Esophagus muscularis mucosa (tissue), 4 donors: ENCODE data around the gene GCK. TPM values are rescaled to one million over a fixed set of nuclear protein-coding genes. Genes with fewer than 3 reads are reported as not detected.

ENCODE experiments used
- DNase-seq: peaks from one replicate; pipeline ENCODE4 v3.0.0-alpha.2; 2017; ENCODE audit errors: extremely low spot score
- H3K27ac ChIP-seq, 4 donors: fragments of 200-600 bp; sonication (generic); replicated peaks in 1 of 4; 1 replicate in 3 of 4; 2 replicates in 1 of 4; pipeline ENCODE4 v1.5.1; 2016 to 2019; ENCODE audit warnings: mild to moderate bottlenecking in 1 of 4
- H3K27me3 ChIP-seq, 4 donors: fragments of 200-600 bp; sonication (generic); one replicate each; pipeline versions ENCODE4 v1.5.1 to v1.6.0; 2016 to 2019
- H3K36me3 ChIP-seq, 4 donors: fragments of 200-600 bp; sonication (generic); one replicate each; pipeline ENCODE4 v1.5.1; 2016 to 2019
- H3K4me1 ChIP-seq, 4 donors: fragments of 200-600 bp; sonication (generic); one replicate each; pipeline ENCODE4 v1.5.1; 2016 to 2019
- H3K4me3 ChIP-seq, 4 donors: fragments of 200-600 bp; sonication (generic); 1 replicate in 2 of 4; 2 replicates in 2 of 4; pipeline ENCODE4 v1.5.1; 2016 to 2019; ENCODE audit warnings: mild to moderate bottlenecking in 4 of 4, moderate library complexity in 1 of 4
- H3K9me3 ChIP-seq, 4 donors: fragments of 200-600 bp; sonication (generic); 1 replicate in 3 of 4; 2 replicates in 1 of 4; pipeline ENCODE4 v1.5.1; 2016 to 2019
- EP300 ChIP-seq: sonication (generic); formaldehyde crosslinking; IDR thresholded peaks from one replicate; pipeline ENCODE4 v1.6.1; 2017; ENCODE audit warnings: antibody characterized with exemption
- POLR2A ChIP-seq: fragments of 450-650 bp; IDR thresholded peaks from one replicate; pipeline ENCODE4 v1.6.1; 2017; ENCODE audit warnings: antibody characterized with exemption, moderate library complexity, mild to moderate bottlenecking, low read depth
- POLR2AphosphoS5 ChIP-seq, 2 donors: sonication (generic); formaldehyde crosslinking; IDR thresholded peaks; one replicate each; pipeline ENCODE4 v1.6.1; 2017; ENCODE audit warnings: antibody characterized with exemption in 2 of 2
- WGBS: methylation state at CpG from one replicate; pipeline ENCODE4 v1.1.5; 2018; 5-methylcytosine and 5-hydroxymethylcytosine counted together
- intact Hi-C: fragments of 100-400 bp; cut with DNase I; formaldehyde crosslinking; loops from one replicate; pipeline ENCODE4 v1.15.1; 2023
- total RNA-seq, 4 donors: library from RNA; depleted of rRNA; stranded (reverse); fragments of >200 nt; gene quantifications; one replicate each; pipeline versions ENCODE4 v1.1.0 to v1.2.1, GENCODE V29; 2016
- TF ChIP-seq, protein P1 (sequence below), 3 experiments: fragments of 200-600 bp in 2 of 3; fragments of 450-650 bp in 1 of 3; sonication (generic) in 2 of 3; IDR thresholded peaks; one replicate each; pipeline ENCODE4 v1.5.1; 2017 to 2019; ENCODE audit warnings: antibody characterized with exemption in 3 of 3, mild to moderate bottlenecking in 2 of 3, moderate library complexity in 1 of 3

GCK gene
- total RNA-seq, 4 donors from 2014 or later = 0.75 to 2.8 (median 1.2) TPM

DNA sequence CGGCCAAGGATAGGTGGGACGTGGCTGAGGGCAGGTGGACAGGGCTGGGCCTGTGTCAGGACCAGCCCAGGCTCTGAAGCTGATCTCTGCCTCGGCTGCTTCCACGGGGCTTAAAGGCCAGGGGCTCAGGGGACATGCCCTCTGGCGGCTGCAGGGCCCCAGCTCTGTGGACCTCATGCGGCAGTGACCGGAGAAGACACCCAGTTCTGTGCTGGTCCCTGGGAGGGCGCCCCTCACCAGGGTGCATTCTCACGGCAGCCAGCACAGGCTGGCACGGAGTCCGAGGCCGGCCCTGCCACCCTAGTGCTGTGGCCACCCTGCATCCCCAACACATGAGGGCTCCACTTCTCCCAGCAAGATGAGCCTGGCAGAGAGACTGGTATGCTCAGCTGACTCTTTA lies 41.8 kb upstream of the GCK start:
- TF ChIP-seq, protein P1, sequence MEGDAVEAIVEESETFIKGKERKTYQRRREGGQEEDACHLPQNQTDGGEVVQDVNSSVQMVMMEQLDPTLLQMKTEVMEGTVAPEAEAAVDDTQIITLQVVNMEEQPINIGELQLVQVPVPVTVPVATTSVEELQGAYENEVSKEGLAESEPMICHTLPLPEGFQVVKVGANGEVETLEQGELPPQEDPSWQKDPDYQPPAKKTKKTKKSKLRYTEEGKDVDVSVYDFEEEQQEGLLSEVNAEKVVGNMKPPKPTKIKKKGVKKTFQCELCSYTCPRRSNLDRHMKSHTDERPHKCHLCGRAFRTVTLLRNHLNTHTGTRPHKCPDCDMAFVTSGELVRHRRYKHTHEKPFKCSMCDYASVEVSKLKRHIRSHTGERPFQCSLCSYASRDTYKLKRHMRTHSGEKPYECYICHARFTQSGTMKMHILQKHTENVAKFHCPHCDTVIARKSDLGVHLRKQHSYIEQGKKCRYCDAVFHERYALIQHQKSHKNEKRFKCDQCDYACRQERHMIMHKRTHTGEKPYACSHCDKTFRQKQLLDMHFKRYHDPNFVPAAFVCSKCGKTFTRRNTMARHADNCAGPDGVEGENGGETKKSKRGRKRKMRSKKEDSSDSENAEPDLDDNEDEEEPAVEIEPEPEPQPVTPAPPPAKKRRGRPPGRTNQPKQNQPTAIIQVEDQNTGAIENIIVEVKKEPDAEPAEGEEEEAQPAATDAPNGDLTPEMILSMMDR (IDR thresholded peaks at IDR 0.05) = no peak
- TF ChIP-seq POLR2AphosphoS5 (IDR thresholded peaks at IDR 0.05) (no peak), POLR2A (no peak), EP300 (no peak)
- peaks cover 0 to 6% (median 2%) of the 10 kb centered on the region in 4 donors for H3K27me3 ChIP-seq
- no peak overlapping the region for H3K27ac ChIP-seq
- no peaks in the 10 kb centered on the region for H3K36me3 ChIP-seq
- no peak overlapping the region for H3K4me3 ChIP-seq
- H3K4me1 ChIP-seq = no peaks in the 10 kb centered on the region
- intact Hi-C loops = no loop called here
- no peaks in the 10 kb centered on the region for H3K9me3 ChIP-seq
- WGBS = 87% methylated on average over 12 of the region's 12 CpGs
- no peak for DNase-seq

DNA sequence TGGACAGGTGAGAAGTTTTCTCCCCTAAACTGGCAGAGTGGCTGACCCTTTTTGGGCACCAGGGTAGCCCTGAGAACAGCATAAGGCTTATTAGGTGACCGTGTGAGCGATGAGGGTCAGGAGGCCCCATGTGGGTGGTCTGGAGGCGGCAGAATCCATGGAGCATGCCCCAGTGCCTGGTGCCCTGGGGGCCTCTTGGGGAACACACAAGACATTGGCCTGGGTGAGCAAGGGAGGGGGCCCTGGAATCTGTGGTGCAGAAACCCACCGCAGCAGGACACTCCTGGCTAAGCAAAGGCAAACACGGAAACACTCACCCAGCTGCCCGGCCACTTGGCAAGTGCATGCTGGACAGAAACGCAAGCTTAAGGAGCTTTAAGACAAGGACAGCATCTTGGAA lies 41.0 kb upstream of the GCK start:
- Histone ChIP-seq H3K9me3 (no peaks in the 10 kb centered on the region), H3K4me1 (no peaks in the 10 kb centered on the region), H3K36me3 (no peaks in the 10 kb centered on the region), H3K27ac (no peak overlapping the region), H3K27me3 (peaks cover 0 to 15% (median 6%) of the 10 kb centered on the region in 4 donors), H3K4me3 (no peak overlapping the region)
- no peak for DNase-seq
- 100% methylated on average over 3 of the region's 7 CpGs for WGBS
- intact Hi-C loops = no loop called here
- no peak for TF ChIP-seq EP300

DNA sequence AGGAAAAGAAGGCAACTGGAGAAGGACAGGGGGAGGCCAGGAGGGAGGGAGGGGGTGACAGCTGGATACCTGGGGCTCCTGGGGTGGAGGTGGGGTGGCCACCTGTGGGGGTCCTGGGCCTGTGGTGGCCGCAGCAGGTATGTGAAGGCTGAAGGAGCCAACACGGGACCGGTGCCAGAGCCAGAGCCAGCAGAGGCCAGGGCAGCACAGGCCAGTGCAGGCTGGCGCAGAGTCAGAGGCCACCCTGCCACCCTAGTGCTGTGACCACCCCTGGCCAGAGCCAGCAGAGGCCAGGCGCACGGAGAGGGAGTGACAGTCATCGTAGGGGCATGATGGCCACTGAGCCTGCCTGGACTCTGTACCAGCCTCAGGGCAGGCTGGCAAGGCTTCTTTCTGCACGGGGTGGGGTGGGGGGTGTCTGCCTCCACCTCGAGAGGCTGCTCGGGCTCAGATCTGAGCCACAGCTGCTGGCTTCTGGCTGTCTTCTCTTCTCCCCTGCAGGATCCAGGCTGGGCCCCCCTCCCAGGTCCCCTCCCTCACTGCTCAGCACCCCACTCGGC lies 40.4 kb upstream of the GCK start:
- H3K36me3 ChIP-seq = no peaks in the 10 kb centered on the region
- intact Hi-C loops = no loop called here
- WGBS = 72% methylated on average over 7 of the region's 11 CpGs
- H3K27ac ChIP-seq = no peak overlapping the region
- DNase-seq = no peak
- no peaks in the 10 kb centered on the region for H3K9me3 ChIP-seq
- peaks cover 0 to 21% (median 7%) of the 10 kb centered on the region in 4 donors for H3K27me3 ChIP-seq
- H3K4me3 ChIP-seq = no peak overlapping the region
- H3K4me1 ChIP-seq = no peaks in the 10 kb centered on the region
- TF ChIP-seq, protein P1 (IDR thresholded peaks at IDR 0.05) = no peak
- TF ChIP-seq POLR2AphosphoS5 (IDR thresholded peaks at IDR 0.05) = no peak
- TF ChIP-seq EP300 = no peak
- no peak for TF ChIP-seq POLR2A

DNA sequence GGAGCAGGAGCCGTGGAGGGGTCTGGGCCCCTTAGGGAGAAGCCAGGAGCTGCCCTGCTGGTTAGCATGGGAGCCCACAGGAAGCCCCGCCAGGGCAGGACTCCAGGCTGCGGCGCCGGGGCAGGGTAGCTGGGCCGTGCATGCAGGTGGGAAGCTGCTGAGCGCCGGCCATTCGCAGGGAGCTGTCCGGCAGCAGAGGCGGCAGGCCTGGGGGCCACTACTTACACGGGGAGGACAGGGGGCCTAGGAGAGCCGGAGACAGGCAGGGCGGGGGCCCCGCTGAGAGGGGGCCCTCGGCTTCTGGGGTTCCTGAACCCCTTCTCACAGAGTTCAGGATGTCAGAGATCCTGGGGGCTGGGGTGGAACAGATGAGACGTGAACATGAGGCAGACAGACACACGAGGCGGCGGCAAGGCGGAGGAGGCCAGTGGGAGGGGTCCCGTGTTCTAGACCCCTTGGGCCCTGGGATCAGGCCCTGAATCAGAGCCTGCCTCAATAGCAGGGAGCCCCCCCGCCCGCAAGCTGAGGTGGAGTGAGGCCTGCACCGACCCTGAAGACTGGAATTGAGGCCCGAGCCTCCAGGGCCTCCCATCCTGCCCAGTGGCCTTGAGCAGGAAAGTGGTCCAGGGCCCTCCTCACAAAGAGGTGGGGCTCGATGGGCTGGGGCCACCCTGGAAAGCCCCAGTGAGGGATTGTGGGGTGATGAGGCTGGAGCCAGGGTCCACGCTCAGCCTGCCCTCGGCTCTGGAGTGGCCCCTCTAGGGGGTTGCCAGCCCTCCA lies 39.5 kb upstream of the GCK start:
- Histone ChIP-seq H3K4me3 (no peak overlapping the region), H3K36me3 (no peaks in the 10 kb centered on the region), H3K4me1 (no peaks in the 10 kb centered on the region), H3K9me3 (no peaks in the 10 kb centered on the region), H3K27ac (no peak overlapping the region), H3K27me3 (peaks cover 0 to 29% (median 7%) of the 10 kb centered on the region in 4 donors)
- TF ChIP-seq POLR2AphosphoS5 (IDR thresholded peaks at IDR 0.05) (no peak), POLR2A (no peak), EP300 (no peak)
- TF ChIP-seq, protein P1 (IDR thresholded peaks at IDR 0.05) = no peak
- intact Hi-C loops = no loop called here
- WGBS = 85% methylated on average over 27 of the region's 29 CpGs
- no peak for DNase-seq

DNA sequence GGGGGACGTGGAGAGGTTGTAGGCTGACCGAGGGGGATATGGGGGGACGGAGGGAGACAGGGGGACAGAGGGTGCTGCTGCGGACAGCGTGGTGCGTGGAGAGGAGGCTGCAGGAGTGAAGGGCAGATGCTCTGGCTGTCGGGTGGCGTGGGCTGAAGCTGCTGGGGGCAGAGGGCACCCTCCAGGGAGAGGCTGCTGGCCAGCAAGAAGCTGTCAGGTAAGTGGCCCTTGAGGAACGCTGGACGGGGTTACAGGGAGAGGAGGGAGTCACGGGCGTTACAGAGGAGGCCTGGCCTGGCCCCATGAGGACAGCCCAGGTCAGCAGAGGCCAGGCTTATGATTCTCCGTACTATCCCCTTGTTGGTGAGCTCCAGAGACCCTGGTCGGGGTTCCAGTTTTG lies 38.7 kb upstream of the GCK start:
- Histone ChIP-seq H3K27me3 (peaks cover 0 to 37% (median 7%) of the 10 kb centered on the region in 4 donors), H3K4me1 (no peaks in the 10 kb centered on the region), H3K4me3 (no peak overlapping the region), H3K9me3 (no peaks in the 10 kb centered on the region), H3K36me3 (no peaks in the 10 kb centered on the region), H3K27ac (no peak overlapping the region)
- intact Hi-C loops = no loop called here
- DNase-seq = no peak
- WGBS = 68% methylated on average over 12 of the region's 14 CpGs
- TF ChIP-seq POLR2A (no peak), POLR2AphosphoS5 (IDR thresholded peaks at IDR 0.05) (no peak), EP300 (no peak)
- TF ChIP-seq, protein P1 (IDR thresholded peaks at IDR 0.05) = no peak
